HG03469 (cell line): ENCODE measurements around the gene ITGB8.
A peak's percentile ranks its signal among the peaks of the same experiment; 100 is the strongest.

Experiments
- ATAC-seq: cut with Tn5 transposase; IDR thresholded peaks from one replicate; pipeline ENCODE4 v1.9.1; 2021; ENCODE audit warnings: mild to moderate bottlenecking, moderate library complexity, moderate number of reproducible peaks; ENCODE audit not compliant: unreplicated experiment

The ITGB8 gene

GRCh38 chr7:20409961-20410360, 79.3 kb downstream of the ITGB8 start:
- ATAC-seq = no peak

- no peak for ATAC-seq
Observed at GRCh38 chr7:20411372-20411771, 80.7 kb downstream of the ITGB8 start.

- ATAC-seq = no peak
Observed at GRCh38 chr7:20412032-20412431, 81.3 kb downstream of the ITGB8 start.

DNA sequence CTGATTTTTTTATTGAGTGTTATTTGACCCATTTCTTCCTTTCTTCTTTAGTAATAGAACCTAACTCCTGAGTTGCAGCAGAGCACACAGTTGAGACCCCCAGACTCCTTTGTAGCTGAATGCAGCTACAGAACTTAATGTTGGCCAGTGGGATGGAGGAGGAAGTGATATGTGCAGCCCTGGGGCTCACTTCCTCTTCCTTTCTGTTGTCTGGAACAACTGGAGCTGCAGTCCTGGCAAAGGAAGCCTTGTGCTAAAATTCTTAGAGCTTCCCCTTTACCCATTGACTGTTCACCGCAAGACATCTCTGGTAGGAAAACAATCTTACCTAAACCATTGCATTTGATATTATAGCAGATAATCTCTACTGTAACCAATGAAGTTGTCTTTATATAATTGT, 86.6 kb downstream of the ITGB8 start:
- no peak for ATAC-seq

DNA sequence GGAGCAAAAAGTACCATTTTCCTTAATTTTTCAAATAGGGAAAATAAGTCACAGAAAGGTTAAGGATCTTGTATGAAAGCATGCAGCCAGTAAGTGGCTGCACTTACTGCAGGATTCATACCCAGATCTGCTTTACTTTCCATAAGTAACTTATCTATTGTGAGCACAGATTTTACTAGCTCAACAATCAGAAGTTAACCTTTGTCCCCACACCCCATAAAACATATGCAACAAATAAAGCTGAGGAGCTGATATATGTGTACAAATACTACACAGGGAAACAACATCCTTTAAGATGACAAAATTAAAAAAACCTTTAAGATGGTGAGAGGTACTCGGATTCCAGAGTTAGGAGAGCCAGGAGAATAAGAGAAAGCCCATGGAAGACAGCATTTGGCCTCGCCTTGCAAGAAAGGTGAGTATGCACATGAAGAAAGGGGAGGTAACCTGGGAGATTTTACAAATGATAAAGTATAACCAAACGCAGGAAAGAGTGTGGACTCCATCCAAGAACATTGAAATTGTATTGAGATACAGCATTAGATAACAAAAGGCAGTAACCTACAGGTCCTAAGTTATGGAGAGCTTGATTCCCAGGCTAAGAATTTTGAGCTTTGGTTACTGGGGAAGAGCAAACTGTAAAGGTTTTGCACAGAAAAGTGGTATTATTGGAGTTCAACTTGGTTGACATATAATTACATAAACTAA, 87.1 kb downstream of the ITGB8 start:
- ATAC-seq = no peak

- no peak for ATAC-seq
Observed at GRCh38 chr7:20424500-20424899, 93.8 kb downstream of the ITGB8 start.

DNA sequence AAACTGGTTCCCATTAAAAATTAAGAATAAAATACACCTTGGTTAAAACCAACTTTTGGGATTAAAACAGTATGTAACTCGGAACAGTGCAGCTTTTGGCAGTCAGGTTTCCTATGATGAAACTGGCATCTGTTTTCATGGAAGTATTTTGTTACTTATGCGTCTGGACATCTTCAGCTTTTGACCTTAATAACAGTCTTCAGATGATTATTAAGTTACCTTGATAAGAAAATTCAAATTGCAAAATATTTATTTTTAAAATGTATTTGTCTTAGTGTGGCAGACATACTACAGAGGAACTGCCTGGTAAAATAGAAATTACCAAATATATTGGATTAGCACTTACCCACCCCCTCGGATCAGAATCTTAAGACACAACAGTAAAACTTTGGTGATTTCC, 100.0 kb downstream of the ITGB8 start:
- ATAC-seq = no peak

GRCh38 chr7:20431146-20431545, 100.4 kb downstream of the ITGB8 start:
- no peak for ATAC-seq

- no peak for ATAC-seq
Observed at GRCh38 chr7:20432071-20432470, 101.4 kb downstream of the ITGB8 start.

GRCh38 chr7:20435305-20435704, 104.6 kb downstream of the ITGB8 start:
- ATAC-seq = no peak

DNA sequence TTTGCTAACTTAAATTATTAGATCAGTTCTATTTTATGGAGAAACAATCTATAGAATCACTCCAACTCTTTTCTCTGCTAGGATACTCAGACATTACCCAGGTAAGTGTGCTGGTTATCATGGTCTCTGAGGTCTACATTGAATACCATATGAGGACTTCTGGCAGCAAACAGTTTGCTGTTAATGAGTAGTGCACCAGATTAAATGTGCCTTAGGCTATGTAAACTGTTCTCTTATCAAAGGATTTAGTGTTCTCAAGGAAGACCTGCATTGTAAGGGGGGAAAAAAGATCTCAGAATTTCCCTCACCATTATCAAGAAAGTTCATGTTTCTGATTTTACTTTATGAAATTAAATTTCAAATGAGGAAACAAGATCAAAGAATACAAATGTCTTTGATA, 107.5 kb downstream of the ITGB8 start:
- ATAC-seq = no peak

GRCh38 chr7:20438694-20439376, 108.1 kb downstream of the ITGB8 start:
- peak; percentile 92 for ATAC-seq

DNA sequence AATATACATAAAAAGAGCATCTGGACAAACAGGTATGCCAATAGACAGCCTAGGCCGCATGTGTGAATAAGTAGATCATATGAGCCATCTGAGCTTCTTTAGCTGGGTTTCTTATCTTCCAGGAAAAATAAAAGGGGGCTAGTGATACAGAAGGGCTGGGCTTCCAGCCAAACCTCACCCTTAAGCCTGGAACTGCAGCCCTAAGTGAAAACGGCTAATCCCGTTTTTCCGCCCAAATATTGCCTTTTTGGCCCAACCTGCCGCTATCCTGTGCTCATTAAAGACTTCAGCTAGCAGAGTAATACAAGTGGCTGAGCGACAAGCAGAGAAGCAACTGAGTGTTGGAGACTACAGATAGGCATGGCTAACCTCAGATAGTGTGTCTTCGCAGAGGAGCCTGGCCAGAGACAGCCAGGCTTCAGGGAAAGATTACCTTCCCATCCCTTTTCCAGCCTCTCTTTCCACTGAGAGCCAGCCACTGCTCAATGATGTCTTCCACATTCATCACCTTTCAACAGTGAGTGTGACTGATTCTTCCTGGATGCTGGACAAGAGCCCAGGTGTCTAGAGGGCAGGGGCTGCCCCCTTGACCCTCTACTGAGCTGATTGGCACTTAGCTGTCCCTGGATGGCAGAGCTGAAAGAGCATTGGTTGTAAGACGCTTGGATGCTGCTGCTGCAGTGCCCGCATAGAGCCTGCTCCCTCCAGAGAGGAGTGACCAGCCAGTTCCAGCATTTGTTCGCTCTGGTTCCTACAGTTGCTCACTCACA, 108.9 kb downstream of the ITGB8 start:
- ATAC-seq = no peak

DNA sequence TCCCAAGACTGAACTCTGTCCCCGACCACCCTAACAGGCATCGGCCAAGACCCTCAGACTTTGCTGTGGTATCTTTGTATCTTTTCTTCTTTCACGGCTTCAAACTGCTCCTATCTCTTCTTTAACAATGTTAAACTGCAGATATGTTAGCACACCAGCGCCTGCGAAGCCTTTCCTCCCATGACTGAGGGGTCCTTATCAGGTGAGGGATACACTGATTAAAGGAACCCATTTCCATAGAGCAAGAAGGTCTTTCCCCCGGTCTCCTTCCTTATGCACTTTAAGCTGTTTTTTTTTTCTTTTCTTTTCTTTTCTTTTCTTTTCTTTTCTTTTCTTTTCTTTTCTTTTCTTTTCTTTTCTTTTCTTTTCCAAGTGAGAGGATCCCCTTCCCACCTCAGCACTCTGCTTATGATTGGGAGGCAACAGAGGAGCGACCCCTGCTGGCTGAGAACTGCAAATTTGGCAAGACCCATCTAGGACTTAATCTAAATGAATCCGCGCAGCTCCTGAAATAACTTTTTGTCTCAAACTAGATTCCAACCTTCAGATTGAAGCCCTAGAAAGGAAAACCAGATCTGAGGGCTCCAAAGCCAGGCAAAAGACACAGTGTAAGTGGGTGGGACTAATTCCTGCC, 109.9 kb downstream of the ITGB8 start:
- no peak for ATAC-seq

GRCh38 chr7:20441346-20441745, 110.6 kb downstream of the ITGB8 start:
- ATAC-seq = no peak

DNA sequence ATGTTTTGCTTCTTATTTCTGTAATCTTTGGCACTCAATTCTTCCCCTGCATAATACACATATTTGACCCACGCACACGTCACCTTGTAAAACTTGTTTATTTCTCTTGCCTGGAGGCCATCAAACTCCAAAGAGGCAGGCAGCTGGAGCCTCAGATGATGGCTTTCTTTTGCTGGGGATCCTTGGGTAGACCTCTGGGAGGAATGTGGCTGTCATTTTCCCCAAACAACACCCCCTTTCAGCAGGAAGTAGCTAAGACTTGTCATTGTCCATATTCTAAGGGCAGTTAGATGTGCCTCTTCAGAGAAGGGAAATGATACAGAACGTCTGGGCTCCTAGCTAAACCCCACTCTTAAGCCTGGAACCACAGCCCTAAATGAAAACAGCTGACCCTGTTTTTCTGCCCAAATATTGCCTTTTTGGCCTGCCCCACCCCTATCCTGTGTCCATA, 111.3 kb downstream of the ITGB8 start:
- ATAC-seq = no peak

DNA sequence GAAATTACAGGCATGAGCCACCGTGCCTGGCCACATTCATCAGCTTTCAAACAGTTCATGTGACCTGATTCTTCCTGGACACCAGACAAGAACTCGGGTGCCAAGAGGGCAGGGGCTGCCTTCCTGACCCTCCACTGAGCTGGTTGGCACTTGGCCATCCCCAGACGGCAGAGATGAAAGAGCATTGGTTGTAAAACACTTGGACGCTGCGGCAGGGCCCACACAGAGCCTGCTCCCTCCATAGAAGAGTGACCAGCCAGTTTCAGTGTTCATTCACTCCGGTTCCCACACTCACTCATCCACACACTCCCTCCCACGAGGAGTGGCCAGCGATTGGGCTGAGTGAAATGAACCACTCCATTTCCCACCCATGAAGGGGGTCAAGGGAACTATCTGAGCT, 112.3 kb downstream of the ITGB8 start:
- ATAC-seq = no peak

DNA sequence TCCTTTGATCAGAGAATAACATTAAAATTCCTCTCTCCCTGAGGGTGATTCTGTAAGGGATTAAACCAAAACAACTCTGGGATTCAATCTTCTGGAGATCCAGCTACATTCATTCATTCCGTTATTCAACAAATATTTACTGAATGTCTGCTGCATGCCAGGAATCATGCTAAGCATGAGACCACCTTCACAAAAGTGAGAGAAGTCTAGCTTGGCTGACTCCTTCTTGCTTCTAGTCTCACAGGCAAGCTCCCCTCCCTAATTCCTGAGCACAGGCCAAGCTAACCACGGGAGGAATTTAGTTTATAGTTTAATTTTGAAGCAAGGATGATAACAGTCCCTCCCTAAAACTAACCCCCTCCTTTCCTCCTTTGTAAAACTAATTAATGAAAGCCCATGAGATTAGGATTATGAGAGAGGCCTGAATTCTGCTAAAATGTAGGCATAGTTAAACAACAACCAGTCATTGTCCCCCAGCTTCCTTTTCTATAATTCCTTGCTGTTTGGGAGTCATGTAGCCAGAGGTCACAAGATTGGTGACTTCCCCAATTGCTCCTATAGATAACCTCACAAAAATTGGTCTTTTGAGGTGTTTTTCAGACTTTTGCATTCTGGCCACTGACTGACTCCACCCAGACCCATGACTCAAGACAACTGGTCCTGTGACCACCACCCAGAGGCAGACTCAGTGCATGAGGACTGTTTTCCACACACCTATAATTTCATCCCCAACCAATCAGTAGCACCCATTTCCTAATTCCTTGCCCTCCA, 113.5 kb downstream of the ITGB8 start:
- ATAC-seq = no peak

GRCh38 chr7:20447021-20447650, 116.4 kb downstream of the ITGB8 start:
- ATAC-seq = peak; percentile 68

GRCh38 chr7:20449176-20449575, 118.5 kb downstream of the ITGB8 start:
- no peak for ATAC-seq
